ENCODE results near the gene DLK1. TPM values are rescaled to one million over a fixed set of nuclear protein-coding genes. Genes with fewer than 3 reads are reported as not detected.

DLK1 gene
- total and polyA plus RNA-seq, 2 of the 4 experiments (the other 2 are of a cell fraction): under 0.01 to 0.07 TPM

GRCh38 chr14:100740196-100740825, 13.6 kb downstream of the DLK1 start:
- Histone ChIP-seq H3K9ac (ENCODE audit: low read depth, low read length) (no peak overlapping the region), H2AFZ (replicated peaks; ENCODE audit: low read length, poor library complexity) (no peak overlapping the region), H3K36me3 (ENCODE audit: control insufficient read depth, insufficient read depth, low read length) (no peaks in the 10 kb centered on the region), H2BK15ac (ENCODE audit: low read depth, low read length) (no peak overlapping the region), H2AK5ac (ENCODE audit: low read depth, low read length) (no peak overlapping the region), H4K8ac (ENCODE audit: low read depth in 2 of 2, low read length in 2 of 2) (no peak overlapping the region), H2AK9ac (replicated peaks; ENCODE audit: low read depth, low read length, poor library complexity) (no peak overlapping the region), H3K27ac (ENCODE audit: insufficient read depth, low read length) (no peak overlapping the region), H3K27me3 (ENCODE audit: control insufficient read depth, insufficient read depth, low read length) (peaks cover 24% of the 10 kb centered on the region), H4K91ac (ENCODE audit: insufficient read depth, low read depth, low read length) (no peak overlapping the region), H3K4me3 (ENCODE audit: insufficient read depth, low read depth, low read length) (no peak overlapping the region), H3K56ac (ENCODE audit: extremely low read depth, insufficient read depth, low read length) (no peak overlapping the region), H2BK120ac (ENCODE audit: low read depth, low read length) (no peak overlapping the region), H4K20me1 (ENCODE audit: insufficient read depth, low read length) (no peaks in the 10 kb centered on the region), H3K9me1 (ENCODE audit: insufficient read depth, low read length) (no peaks in the 10 kb centered on the region), H4K5ac (ENCODE audit: low read depth, low read length) (no peak overlapping the region), H2BK5ac (ENCODE audit: low read depth, low read length, poor library complexity, severe bottlenecking) (no peak overlapping the region), H3K79me1 (ENCODE audit: low read depth in 1 of 2, low read length in 2 of 2) (no peaks in the 10 kb centered on the region), H3K4me2 (ENCODE audit: low read depth, low read length) (no peak overlapping the region), H2BK20ac (ENCODE audit: low read depth, low read length) (no peak overlapping the region), H3K14ac (replicated peaks; ENCODE audit: low read depth, low read length) (no peak overlapping the region), H3K4me1 (ENCODE audit: control insufficient read depth, insufficient read depth, low read length) (no peaks in the 10 kb centered on the region), H3K9me3 (ENCODE audit: control insufficient read depth, insufficient read depth, low read length) (peaks cover 2% of the 10 kb centered on the region; the same call in 1 of the 2 replicates), H3K23ac (ENCODE audit: low read depth, low read length) (no peak overlapping the region), H3K4ac (ENCODE audit: low read depth, low read length) (no peak overlapping the region), H3K18ac (ENCODE audit: low read depth, low read length) (no peak overlapping the region)
- CTCF ChIA-PET: no interaction called here
- DNase-seq (no peak), ATAC-seq (ENCODE audit: low read depth) (no peak)
- WGBS, 2 experiments (ENCODE audit: extremely low coverage in 2 of 2, insufficient read length in 1 of 2): 83% methylated on average over 4 of the region's 9 CpGs; no CpG with 5 or more reads in 1 of the 2 experiments
- POLR2A ChIA-PET (ENCODE audit: unreplicated experiment): no interaction called here
- in situ Hi-C loops (cut with MboI; ENCODE audit: low sequenced_read_pairs): no loop called here
- dilution Hi-C loops (cut with HindIII; ENCODE audit: low sequenced_read_pairs, unreplicated experiment): no loop called here
- TF ChIP-seq MAFK (IDR thresholded peaks at IDR 0.05; ENCODE audit: low read depth, low read length) (no peak), MXI1 (IDR thresholded peaks at IDR 0.05; ENCODE audit: borderline replicate concordance, low read depth, low read length) (no peak), CHD1 (IDR thresholded peaks at IDR 0.05; ENCODE audit: low read depth, low read length) (no peak), RAD21 (IDR thresholded peaks at IDR 0.05; ENCODE audit: low read length) (no peak), FOS (IDR thresholded peaks at IDR 0.05; ENCODE audit: low read depth, low read length) (no peak), ELK1 (IDR thresholded peaks at IDR 0.05; ENCODE audit: borderline replicate concordance, low read depth, low read length) (no peak), BHLHE40 (IDR thresholded peaks at IDR 0.05; ENCODE audit: low read depth, low read length) (no peak), MAZ (IDR thresholded peaks at IDR 0.05; ENCODE audit: borderline replicate concordance, low read depth, low read length) (no peak), RFX5 (IDR thresholded peaks at IDR 0.05; ENCODE audit: low read depth, low read length) (no peak), NFE2L2 (IDR thresholded peaks at IDR 0.05; ENCODE audit: low read depth, low read length) (no peak), POLR2A (IDR thresholded peaks at IDR 0.05; ENCODE audit: low read depth, low read length) (no peak), CEBPB (IDR thresholded peaks at IDR 0.05; ENCODE audit: low read depth, low read length) (no peak), RCOR1 (IDR thresholded peaks at IDR 0.05; ENCODE audit: insufficient replicate concordance, low read length) (no peak), SMC3 (IDR thresholded peaks at IDR 0.05; ENCODE audit: low read depth, low read length) (no peak)
- TF ChIP-seq, protein P1, sequence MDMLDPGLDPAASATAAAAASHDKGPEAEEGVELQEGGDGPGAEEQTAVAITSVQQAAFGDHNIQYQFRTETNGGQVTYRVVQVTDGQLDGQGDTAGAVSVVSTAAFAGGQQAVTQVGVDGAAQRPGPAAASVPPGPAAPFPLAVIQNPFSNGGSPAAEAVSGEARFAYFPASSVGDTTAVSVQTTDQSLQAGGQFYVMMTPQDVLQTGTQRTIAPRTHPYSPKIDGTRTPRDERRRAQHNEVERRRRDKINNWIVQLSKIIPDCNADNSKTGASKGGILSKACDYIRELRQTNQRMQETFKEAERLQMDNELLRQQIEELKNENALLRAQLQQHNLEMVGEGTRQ (IDR thresholded peaks at IDR 0.05; ENCODE audit: low read depth, low read length): no peak
- TF ChIP-seq, protein P2, sequence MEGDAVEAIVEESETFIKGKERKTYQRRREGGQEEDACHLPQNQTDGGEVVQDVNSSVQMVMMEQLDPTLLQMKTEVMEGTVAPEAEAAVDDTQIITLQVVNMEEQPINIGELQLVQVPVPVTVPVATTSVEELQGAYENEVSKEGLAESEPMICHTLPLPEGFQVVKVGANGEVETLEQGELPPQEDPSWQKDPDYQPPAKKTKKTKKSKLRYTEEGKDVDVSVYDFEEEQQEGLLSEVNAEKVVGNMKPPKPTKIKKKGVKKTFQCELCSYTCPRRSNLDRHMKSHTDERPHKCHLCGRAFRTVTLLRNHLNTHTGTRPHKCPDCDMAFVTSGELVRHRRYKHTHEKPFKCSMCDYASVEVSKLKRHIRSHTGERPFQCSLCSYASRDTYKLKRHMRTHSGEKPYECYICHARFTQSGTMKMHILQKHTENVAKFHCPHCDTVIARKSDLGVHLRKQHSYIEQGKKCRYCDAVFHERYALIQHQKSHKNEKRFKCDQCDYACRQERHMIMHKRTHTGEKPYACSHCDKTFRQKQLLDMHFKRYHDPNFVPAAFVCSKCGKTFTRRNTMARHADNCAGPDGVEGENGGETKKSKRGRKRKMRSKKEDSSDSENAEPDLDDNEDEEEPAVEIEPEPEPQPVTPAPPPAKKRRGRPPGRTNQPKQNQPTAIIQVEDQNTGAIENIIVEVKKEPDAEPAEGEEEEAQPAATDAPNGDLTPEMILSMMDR (conservative IDR thresholded peaks at IDR 0.05; ENCODE audit: low read depth, low read length): no peak
- no TSS peak for BruUV-seq (replicated peaks)
- intact Hi-C loops (cut with micrococcal nuclease): no loop called here
